OCI-LY3 (cell line): Measurements from ENCODE around the gene CYP4A22.
"Not testable (repeated sequence)": the region's sequence is repeated elsewhere in the genome, so short reads cannot be mapped to it uniquely, and the experiment has no call there.

Experiments
- H2AFZ ChIP-seq: fragments of 200-600, 300-600 bp; shearing (Covaris generic); 2 replicates; pipeline ENCODE4 v1.6.0; 2014; ENCODE audit warnings: antibody characterized with exemption, low read depth, low read length
- H3K27ac ChIP-seq: fragments of 200-600, 300-600 bp; sonication (generic); 2 replicates; pipeline ENCODE4 v1.5.1; 2014; ENCODE audit warnings: mild to moderate bottlenecking, low read length, moderate library complexity, mixed read lengths
- H3K27me3 ChIP-seq: fragments of 200-600, 300-600 bp; sonication (generic); 2 replicates; pipeline ENCODE4 v1.6.1; 2014; ENCODE audit warnings: low read depth, low read length, mixed read lengths
- H3K36me3 ChIP-seq: fragments of 200-600, 300-600 bp; sonication (generic); replicated peaks from 2 replicates; pipeline ENCODE3; 2014; ENCODE audit warnings: low read depth, low read length, mixed read lengths
- H3K4me1 ChIP-seq: fragments of 300-600, 200-600 bp; sonication (generic); 2 replicates; pipeline ENCODE4 v1.6.1; 2014; ENCODE audit warnings: low read length, mixed read lengths
- H3K4me2 ChIP-seq: fragments of 200-600, 300-600 bp; sonication (generic); 2 replicates; pipeline ENCODE4 v1.6.1; 2014; ENCODE audit warnings: low read length, mixed read lengths
- H3K4me3 ChIP-seq: fragments of 300-600, 200-600 bp; sonication (generic); 2 replicates; pipeline ENCODE4 v1.5.1; 2014; ENCODE audit warnings: antibody characterized with exemption, mild to moderate bottlenecking, low read length, moderate library complexity
- H3K79me2 ChIP-seq: fragments of 300-600, 200-600 bp; shearing (Covaris generic); 2 replicates; pipeline ENCODE4 v1.6.1; 2014; ENCODE audit warnings: mild to moderate bottlenecking, low read length, mixed read lengths
- H3K9ac ChIP-seq: fragments of 300-600, 200-600 bp; shearing (Covaris generic); 2 replicates; pipeline ENCODE4 v1.6.0; 2014; ENCODE audit warnings: mild to moderate bottlenecking, low read length, moderate library complexity
- H3K9me3 ChIP-seq: fragments of 200-600, 300-600 bp; shearing (Covaris generic); 2 replicates; pipeline ENCODE4 v1.6.1; 2014; ENCODE audit warnings: low read length, mixed read lengths; ENCODE audit not compliant: insufficient read depth
- H4K20me1 ChIP-seq: fragments of 200-600, 300-600 bp; sonication (generic); 2 replicates; pipeline ENCODE4 v1.6.1; 2016; ENCODE audit warnings: low read length, mixed read lengths; ENCODE audit not compliant: insufficient read depth
- EZH2phosphoT487 ChIP-seq: fragments of 200-600 bp; shearing (Covaris generic); IDR thresholded peaks from 2 replicates; pipeline ENCODE4 v1.6.1; 2018; ENCODE audit warnings: antibody characterized with exemption, mixed run types, low read depth
- TF ChIP-seq, protein P1 (sequence below): fragments of 200-600, 300-600 bp; sonication (generic); IDR thresholded peaks from 2 replicates; pipeline ENCODE4 v1.5.1; 2014; ENCODE audit warnings: antibody characterized with exemption, low read length, low read depth

CYP4A22 gene

DNA sequence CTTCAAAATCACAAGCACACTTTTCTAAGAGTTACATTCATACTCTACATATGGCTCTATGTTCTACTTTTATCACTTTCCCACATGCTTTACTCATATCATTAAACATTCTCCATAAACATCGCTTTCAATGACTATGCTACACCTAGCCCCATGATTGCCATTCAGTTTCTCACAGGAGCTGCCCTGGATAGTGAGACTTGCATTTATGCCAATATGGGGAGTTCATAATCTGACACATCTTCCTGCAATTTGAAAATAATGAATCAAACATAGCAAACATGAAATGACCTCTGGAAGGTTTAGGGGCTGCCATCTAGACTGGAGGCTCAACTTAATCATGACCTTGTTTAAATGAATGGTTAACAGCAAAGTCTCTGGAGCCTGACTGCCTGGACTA, 9.0 kb upstream of the CYP4A22 start:
- Histone ChIP-seq H3K27ac (no peak overlapping the region), H2AFZ (no peak overlapping the region), H3K36me3 (no peaks in the 10 kb centered on the region), H3K4me2 (no peak overlapping the region), H3K27me3 (no peaks in the 10 kb centered on the region), H3K9me3 (no peaks in the 10 kb centered on the region), H3K4me1 (no peaks in the 10 kb centered on the region), H3K4me3 (no peak overlapping the region), H3K79me2 (no peaks in the 10 kb centered on the region), H3K9ac (no peak overlapping the region), H4K20me1 (no peaks in the 10 kb centered on the region)
- no peak for TF ChIP-seq EZH2phosphoT487
- TF ChIP-seq, protein P1, sequence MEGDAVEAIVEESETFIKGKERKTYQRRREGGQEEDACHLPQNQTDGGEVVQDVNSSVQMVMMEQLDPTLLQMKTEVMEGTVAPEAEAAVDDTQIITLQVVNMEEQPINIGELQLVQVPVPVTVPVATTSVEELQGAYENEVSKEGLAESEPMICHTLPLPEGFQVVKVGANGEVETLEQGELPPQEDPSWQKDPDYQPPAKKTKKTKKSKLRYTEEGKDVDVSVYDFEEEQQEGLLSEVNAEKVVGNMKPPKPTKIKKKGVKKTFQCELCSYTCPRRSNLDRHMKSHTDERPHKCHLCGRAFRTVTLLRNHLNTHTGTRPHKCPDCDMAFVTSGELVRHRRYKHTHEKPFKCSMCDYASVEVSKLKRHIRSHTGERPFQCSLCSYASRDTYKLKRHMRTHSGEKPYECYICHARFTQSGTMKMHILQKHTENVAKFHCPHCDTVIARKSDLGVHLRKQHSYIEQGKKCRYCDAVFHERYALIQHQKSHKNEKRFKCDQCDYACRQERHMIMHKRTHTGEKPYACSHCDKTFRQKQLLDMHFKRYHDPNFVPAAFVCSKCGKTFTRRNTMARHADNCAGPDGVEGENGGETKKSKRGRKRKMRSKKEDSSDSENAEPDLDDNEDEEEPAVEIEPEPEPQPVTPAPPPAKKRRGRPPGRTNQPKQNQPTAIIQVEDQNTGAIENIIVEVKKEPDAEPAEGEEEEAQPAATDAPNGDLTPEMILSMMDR: no peak

DNA sequence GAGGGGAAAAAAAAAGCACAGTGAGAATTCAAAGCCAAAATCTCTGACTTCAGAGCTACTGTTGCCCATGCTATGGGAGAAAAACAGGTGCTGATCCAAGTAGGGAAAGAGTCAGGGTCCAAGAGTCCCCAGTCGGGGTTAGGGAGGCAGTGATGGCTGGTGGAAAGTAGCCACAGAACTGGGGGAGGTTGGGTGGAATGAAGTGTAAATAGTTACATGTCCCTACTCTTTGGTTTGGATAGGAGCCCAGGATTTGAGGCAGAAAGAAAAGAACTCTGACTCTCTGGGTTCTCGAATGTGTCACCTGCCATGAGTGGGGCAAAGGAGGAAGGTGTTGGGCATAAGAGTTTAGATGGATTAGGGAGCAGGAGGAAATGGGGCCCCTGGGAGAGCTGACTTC, 8.4 kb upstream of the CYP4A22 start:
- not testable (repeated sequence) for H3K9ac ChIP-seq, H3K4me1 ChIP-seq, H3K36me3 ChIP-seq, H3K27me3 ChIP-seq, H3K9me3 ChIP-seq, H2AFZ ChIP-seq, H4K20me1 ChIP-seq, H3K79me2 ChIP-seq, H3K4me3 ChIP-seq, H3K27ac ChIP-seq, H3K4me2 ChIP-seq

DNA sequence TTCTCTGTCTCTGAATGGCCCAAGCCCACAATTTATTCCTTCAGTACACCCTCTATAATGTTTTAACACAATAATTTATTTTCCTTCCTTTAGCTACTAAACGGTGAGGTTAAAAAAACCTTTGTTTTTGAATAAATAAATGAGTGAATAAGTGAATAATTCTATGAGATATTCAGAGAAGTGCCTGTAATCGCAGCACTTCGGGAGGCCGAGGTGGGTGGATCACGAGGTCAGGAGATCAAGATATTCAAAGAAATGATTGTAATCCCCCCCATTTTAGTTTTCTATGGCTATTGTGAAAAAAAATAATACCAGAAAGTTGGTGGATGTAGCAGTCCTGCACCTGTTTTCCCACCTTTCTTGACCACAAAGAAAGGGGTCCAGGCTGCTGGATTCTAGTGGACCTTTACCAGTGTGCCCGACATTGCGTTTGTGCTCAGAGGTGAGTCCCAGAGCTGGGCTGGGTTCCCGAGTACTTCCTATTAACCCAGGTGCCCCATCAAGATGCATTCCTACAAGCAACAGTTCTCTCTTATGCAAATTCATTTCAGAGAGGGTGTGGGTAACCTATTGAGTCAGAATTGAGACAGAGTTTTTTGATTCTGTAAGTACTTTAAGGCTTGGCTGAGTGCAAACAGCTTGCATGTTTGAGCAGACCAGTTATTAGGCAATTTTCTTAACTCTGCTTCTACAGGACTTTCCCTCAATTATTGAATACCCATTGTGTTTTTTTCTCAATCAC, 7.6 kb upstream of the CYP4A22 start:
- H3K36me3 ChIP-seq, H3K9me3 ChIP-seq, H3K79me2 ChIP-seq, H3K4me3 ChIP-seq, H3K4me2 ChIP-seq, H3K9ac ChIP-seq, H3K27ac ChIP-seq, H2AFZ ChIP-seq, H3K27me3 ChIP-seq, H4K20me1 ChIP-seq, H3K4me1 ChIP-seq: not testable (repeated sequence)

DNA sequence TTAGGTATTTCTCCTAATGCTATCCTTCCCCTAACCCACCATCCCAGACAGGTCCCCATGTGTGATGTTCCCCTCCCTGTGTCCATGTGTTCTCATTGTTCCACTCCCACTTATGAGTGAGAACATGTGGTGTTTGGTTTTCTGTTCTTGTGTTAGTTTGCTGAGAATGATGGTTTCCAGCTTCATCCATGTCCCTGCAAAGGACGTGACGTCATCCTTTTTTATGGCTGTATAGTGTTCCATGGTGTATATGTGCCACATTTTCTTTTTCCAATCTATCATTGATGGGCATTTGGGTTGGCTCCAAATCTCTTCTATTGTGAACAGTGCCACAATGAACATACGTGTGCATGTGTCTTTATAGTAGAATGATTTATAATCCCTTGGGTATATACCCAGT, 4.6 kb upstream of the CYP4A22 start:
- H2AFZ ChIP-seq, H3K27me3 ChIP-seq, H3K79me2 ChIP-seq, H3K4me2 ChIP-seq, H4K20me1 ChIP-seq, H3K4me1 ChIP-seq, H3K27ac ChIP-seq, H3K36me3 ChIP-seq, H3K9me3 ChIP-seq, H3K9ac ChIP-seq, H3K4me3 ChIP-seq: not testable (repeated sequence)

DNA sequence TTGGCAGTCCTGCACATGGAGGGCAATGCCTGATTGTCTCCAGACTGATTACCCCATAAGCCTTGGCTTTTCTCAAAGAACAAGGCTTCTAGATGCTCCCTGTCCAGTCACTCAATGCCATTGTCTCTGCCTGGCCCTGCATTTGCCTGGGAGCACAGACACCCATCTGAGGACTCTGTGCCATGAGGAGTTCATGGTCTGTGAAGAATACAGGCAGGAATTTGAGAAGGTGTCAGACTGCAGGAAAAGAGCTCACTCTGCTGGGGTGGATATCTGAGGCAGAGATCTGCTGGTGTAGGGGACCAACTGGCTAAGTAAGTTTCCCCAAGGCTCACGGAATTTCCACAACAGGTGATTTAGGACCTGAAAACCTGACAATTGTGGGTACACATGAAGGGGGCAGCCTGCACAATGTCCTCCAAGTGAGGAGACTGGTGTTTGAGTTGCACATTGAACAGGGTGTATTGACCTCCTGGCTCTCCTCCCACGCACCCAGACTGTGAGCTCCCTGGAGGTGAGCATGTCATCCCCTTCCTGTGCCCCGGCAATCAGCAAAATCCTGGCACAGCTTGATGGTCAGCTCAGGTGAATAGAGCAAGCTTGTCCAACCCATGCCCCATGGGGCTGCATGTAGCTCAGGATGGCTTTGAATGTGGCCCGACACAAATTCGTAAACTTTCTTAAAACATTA, 829 bp downstream of the CYP4A22 start:
- H3K36me3 ChIP-seq: no peaks in the 10 kb centered on the region
- no peaks in the 10 kb centered on the region for H3K4me1 ChIP-seq
- H3K79me2 ChIP-seq: no peaks in the 10 kb centered on the region
- H3K27ac ChIP-seq: no peak overlapping the region
- H4K20me1 ChIP-seq: no peaks in the 10 kb centered on the region
- no peaks in the 10 kb centered on the region for H3K9me3 ChIP-seq
- H3K27me3 ChIP-seq: no peaks in the 10 kb centered on the region
- no peak overlapping the region for H3K4me2 ChIP-seq
- no peak overlapping the region for H3K4me3 ChIP-seq
- H3K9ac ChIP-seq: no peak overlapping the region
- TF ChIP-seq, protein P1: no peak
- TF ChIP-seq EZH2phosphoT487: no peak
- no peak overlapping the region for H2AFZ ChIP-seq

DNA sequence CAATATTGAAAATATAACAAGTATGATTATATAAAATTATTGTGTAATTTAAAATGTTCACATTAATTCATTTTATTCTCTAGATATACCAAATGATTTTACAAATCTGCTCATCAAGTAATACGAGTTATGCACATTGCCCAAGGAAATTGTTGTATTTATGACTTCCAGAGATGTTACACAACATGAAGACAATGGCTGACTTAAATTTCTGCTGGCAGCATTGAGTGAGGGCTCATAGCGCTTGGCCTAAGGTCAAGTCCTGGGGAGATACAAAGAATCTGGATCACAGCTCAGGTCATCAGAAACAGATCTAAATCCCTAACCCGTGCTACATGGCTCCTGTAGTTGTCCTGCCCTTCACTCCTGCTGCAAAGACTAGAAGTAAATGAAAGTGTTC, 3.1 kb downstream of the CYP4A22 start:
- not testable (repeated sequence) for H3K27me3 ChIP-seq, H3K4me3 ChIP-seq, H3K4me2 ChIP-seq, H3K27ac ChIP-seq, H3K9ac ChIP-seq, H2AFZ ChIP-seq, H3K79me2 ChIP-seq, H3K36me3 ChIP-seq, H3K9me3 ChIP-seq, H4K20me1 ChIP-seq, H3K4me1 ChIP-seq

DNA sequence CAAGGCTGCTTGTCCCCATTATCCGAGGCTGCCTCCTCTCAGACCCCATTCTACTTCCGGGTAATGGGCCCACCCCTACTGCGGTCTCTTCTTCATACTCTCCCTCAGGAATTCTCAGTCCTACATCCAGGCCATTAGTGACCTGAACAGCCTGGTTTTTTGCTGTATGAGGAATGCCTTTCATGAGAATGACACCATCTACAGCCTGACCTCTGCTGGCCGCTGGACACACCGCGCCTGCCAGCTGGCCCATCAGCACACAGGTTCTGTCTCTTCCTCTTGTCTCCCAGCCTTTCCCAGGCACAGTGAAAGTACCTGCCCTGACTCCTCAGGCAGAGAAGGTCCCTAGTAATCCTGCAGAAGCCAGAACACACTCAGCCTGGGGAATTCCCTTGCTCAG, 6.4 kb downstream of the CYP4A22 start:
- H3K9ac ChIP-seq, H3K4me2 ChIP-seq, H2AFZ ChIP-seq, H4K20me1 ChIP-seq, H3K4me1 ChIP-seq, H3K27me3 ChIP-seq, H3K79me2 ChIP-seq, H3K27ac ChIP-seq, H3K9me3 ChIP-seq, H3K4me3 ChIP-seq, H3K36me3 ChIP-seq: not testable (repeated sequence)

DNA sequence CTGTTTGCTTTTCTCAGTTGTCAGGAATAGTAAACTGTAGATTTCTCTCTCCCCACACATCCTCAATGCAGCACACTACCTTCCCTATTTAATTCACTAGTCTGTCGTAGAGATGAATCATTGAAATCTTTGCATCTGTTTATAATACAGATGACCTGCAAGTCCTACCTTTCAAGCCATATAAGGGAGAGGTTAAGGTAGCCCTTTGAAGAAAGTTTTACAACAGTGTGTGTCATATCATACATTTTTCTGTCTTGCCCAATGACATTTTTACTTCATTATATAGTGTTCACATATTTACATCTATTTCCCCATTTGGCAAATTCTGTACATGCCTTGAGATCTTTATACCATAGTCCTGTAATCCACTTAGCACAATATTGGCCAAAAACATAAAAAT, 9.3 kb downstream of the CYP4A22 start:
- H3K4me2 ChIP-seq, H3K27ac ChIP-seq, H3K27me3 ChIP-seq, H3K36me3 ChIP-seq, H3K9me3 ChIP-seq, H3K4me1 ChIP-seq, H4K20me1 ChIP-seq, H3K79me2 ChIP-seq, H3K4me3 ChIP-seq, H2AFZ ChIP-seq, H3K9ac ChIP-seq: not testable (repeated sequence)
